Measurements from ENCODE around the gene CYSTM1.

The CYSTM1 gene, protein sequence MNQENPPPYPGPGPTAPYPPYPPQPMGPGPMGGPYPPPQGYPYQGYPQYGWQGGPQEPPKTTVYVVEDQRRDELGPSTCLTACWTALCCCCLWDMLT

GRCh38 chr5:140174465-140175366, at the start of gene CYSTM1:
Gene CYSTM1 (plus strand): TSS chr5:140175188. CDS start chr5:140194466, 19,278 bp downstream.
- no peak for FAIRE-seq

GRCh38 chr5:140125637-140126036, 49.4 kb upstream of the CYSTM1 start, which contains the start of gene IGIP:
Gene IGIP (plus strand): TSS chr5:140125937. CDS start chr5:140128477, 2,540 bp downstream.
- no peak for FAIRE-seq

DNA sequence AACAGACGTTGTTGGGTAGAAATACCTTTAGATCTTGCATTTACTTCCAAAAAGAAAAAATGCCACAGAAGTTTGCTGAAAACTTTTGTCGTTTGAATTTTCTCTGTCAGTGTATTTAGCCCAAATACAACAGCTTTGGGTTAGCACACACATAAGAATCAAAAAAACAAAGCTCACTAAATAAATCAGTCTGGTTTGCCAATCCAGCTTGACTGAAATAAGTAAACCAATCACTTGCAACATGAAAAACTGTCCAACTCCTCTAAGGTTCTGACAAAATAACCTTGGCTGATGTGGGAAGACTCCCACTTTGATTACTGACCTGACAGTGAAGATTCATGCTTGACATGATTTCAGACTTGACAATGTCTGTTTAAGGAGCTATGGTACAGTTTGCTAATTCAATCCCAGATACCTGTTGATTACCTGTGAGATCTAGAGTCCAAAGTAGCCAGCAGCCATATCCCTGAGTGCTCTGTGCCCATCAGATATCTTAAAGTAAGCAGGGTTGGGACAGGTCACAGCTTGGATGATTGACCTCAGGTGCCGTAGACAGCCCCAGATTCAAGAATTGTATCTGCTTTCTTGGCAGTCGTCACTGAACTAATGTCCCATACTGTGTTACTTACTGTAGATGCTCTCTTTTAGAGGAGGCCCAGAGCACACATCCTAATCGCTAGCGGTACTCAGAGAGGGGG, 48.5 kb upstream of the CYSTM1 start:
- FAIRE-seq = no peak

DNA sequence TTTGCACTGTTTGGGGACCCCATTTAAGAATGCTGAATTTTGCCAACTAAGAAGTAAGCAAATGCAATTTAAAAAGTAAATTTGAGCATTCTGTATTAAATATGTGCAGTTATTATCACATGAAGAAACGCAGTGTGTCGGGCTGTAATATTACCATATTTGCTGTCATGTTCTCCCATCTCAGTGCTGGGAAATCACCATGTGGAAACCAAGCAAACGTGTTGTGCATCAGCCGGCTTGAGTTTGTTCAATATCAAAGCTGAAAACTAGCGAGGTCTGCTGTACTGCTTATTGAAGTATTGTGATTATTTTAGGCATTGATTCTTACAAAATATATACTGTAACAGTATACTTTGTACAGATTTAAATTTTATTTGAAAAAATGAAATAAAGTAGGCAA, 46.6 kb upstream of the CYSTM1 start:
- FAIRE-seq = no peak

DNA sequence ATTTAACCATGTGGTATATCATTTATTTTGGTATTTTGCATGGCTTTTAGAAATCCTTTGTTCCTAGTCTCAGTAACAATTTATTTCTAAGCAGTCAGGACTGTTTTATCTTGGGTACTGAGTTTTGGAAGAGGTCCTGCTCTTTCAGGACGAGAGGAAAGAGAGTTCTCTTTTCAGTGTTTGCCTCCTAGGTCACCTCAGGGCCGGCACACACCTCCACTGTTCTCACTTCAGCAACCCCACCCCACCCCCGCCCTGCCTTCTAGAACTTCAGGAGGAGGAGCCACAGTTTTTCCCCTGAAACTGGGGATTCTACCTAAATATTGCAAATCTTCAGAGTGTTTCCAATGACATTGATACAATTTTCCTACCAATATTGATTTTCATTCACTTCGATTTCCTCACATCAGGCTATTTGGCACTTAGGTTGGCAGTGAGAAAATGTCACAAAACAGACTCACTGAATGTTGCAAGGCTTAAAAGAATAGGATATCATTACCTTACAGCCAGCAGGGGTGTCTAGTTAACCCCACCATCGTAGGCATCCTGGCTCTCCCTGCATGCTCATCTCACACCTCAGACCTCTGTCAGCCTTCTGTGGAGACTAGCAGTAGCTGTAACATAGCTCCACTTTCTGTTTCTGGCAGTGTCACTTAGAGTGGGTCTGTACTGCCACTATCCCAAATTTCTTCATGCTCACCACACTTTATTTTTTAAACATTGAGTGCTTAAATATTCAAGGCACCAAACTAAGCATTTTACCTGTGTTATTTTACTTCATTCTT, 43.8 kb upstream of the CYSTM1 start:
- no peak for FAIRE-seq

DNA sequence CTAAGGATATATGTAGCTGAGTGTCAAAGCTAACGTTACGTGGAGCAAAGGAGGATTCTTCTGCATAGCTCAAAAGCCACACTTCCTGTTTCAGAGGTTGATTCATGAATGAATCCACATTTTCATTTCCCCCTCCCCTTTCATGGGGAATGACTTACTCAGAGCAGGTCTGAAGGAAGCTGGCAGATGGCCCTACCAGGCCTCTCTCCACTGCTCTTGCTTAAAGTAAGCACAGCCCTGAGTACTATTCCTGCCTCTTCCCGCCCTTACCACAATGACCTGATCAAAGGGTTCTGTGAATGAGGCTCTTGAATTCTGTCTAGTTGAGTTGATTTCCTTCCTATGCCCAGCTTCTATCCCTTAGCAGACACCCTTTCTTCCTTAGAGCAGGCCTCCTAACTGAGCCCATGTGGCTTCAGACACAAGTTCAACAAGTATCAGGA, 43.0 kb upstream of the CYSTM1 start:
- no peak for FAIRE-seq

- FAIRE-seq = no peak
Measured at GRCh38 chr5:140133514-140134167, 41.3 kb upstream of the CYSTM1 start.

GRCh38 chr5:140134277-140134935, 40.6 kb upstream of the CYSTM1 start:
- FAIRE-seq = no peak

DNA sequence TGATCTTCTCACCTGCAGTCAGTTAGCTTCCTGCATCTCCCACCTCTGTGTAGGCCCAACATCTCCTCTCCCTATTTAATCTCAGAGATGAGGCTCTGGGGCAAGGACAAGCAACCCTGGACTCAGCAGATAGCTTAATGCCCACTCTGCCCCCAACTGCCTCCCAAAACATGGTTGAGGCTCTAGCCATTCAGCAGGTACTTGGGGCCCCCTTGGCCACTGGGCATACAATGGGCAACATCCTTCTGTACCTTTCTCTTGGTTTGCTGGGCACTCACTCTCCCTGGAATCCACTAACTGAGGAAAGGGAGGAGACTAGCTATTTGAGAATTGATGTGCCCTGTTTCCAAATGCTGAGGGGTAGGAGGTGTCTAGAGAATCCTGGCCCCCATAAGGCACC, 39.9 kb upstream of the CYSTM1 start:
- no peak for FAIRE-seq

DNA sequence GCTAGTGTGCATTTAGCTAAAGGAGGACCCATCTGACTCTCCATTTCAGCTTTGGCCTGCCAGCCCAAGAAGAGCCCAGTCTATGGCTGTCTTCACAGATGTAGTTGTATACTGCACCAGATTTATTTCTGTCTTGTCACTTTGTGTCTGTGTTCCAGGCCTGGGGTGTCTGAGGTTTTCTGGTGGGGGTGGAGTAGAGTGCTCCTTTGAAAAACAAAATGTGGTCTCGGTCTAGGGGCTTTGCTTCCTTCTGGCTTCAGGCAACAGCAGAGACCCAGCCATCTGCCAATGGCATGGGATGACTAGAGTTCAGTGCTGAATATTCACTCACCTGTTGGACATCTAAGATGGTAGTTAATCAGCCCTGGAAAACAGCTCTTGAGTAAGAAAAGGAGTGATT, 38.4 kb upstream of the CYSTM1 start:
- no peak for FAIRE-seq

- FAIRE-seq = no peak
Measured at GRCh38 chr5:140140435-140140834, 34.6 kb upstream of the CYSTM1 start.

DNA sequence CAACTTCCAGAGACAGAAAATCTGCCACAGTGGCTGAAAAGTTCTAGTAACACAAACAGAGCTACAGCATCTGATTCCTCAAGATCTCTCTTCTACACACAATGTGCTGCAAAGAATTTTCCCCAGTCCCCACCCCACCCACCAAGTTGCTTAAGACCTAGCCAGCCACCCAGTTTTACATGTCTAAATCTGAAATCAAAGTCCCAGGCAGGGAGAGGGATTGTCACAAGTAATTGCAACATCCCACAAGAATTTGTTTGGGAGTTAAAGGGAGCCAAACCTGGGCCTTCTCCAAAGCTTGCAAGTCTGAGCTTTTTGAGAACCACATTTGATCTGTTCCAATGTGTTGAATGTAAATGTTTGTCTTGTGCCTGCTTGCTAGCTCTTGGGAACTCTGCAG, 33.7 kb upstream of the CYSTM1 start:
- FAIRE-seq = no peak

DNA sequence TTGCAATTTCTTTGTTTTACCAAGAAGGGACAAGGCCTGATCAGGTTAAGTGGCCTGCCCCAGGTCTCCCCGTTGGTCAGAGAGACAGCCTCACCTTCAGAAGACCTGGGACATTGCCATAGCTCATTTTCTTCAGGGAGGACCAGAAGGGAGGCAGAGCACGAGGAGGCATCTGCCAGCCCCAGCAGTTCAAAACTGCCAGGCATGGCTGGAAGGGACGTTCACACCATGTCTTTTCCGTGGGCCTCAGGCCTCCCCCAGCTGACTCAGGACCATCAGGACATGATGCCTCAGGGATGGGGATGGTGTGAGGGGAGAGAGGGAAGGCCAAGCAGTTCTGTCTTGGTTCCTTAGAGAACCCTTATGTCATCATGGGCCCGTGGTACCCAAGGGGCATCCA, 32.7 kb upstream of the CYSTM1 start:
- no peak for FAIRE-seq

GRCh38 chr5:140142856-140143255, 32.1 kb upstream of the CYSTM1 start:
- FAIRE-seq = no peak

- FAIRE-seq = no peak
Measured at GRCh38 chr5:140143521-140144258, 31.3 kb upstream of the CYSTM1 start.

GRCh38 chr5:140145256-140145655, 29.7 kb upstream of the CYSTM1 start:
- no peak for FAIRE-seq

- no peak for FAIRE-seq
Measured at GRCh38 chr5:140145818-140146522, 29.0 kb upstream of the CYSTM1 start.

DNA sequence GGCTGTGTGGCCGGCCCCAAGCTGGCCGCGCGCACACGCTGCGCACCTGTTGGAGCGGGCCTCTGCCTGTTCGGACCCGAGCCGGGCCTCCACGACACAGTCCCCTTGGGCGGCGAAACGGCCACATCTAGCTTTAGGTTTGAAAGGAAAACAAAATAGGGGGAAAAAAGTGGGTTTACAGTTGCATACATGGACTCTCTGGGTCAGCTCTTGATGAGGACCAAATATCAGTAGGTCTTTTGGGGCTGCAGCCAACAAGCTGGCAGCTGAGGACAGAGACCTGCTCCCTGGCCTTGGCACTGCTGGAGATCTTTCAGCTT, 28.5 kb upstream of the CYSTM1 start:
- no peak for FAIRE-seq

GRCh38 chr5:140147460-140147859, 27.5 kb upstream of the CYSTM1 start:
- FAIRE-seq = no peak

DNA sequence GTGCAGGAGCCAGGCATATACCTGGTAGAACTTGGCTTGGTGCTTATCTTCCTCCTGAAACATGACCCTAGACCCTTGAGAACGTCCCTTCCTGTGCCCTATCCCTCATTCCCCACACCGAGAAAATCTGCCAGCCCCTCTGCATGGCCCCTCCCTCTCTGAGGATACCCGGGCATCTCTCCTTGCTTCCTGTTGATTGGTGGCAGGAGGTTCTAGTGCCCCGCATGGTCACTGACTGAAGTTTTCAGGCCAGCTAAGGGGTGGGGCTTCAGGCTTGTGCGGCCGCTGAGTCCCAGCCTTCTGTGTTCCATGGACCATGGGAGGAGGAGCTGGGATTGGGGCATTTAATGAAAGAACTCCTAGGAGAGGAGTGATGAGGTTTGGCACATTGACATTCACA, 26.5 kb upstream of the CYSTM1 start:
- no peak for FAIRE-seq

GRCh38 chr5:140150201-140150600, 24.8 kb upstream of the CYSTM1 start:
- no peak for FAIRE-seq

Measured in TTC549 (cell line).